Naive B cell (primary cell): ENCODE data around the gene MZT2A. TPM values are rescaled to one million over a fixed set of nuclear protein-coding genes. Genes with fewer than 3 reads are reported as not detected.
"Not testable (repeated sequence)": the region's sequence is repeated elsewhere in the genome, so short reads cannot be mapped to it uniquely, and the experiment has no call there.

Experiments used
- ATAC-seq, 2 donors: fragments of 150-1000 bp; cut with Tn5 transposase; 2 replicates each; pipeline ENCODE4 v1.10.0; 2021; ENCODE audit warnings: low read depth in 2 of 2, mild to moderate bottlenecking in 2 of 2, moderate library complexity in 2 of 2
- DNase-seq: peaks from one replicate; pipeline ENCODE4 v3.0.0; 2022
- H3K27ac Mint-ChIP-seq, 6 donors: one replicate each; pipeline ENCODE4 v1.8.0; 2020 to 2022; ENCODE audit warnings: mild to moderate bottlenecking in 6 of 6, mixed read lengths in 6 of 6, moderate library complexity in 5 of 6, inconsistent platforms in 2 of 6
- H3K27me3 Mint-ChIP-seq, 3 donors: one replicate each; pipeline ENCODE4 v1.8.0; 2021 to 2022; ENCODE audit warnings: mixed read lengths in 3 of 3, mild to moderate bottlenecking in 1 of 3
- H3K36me3 Mint-ChIP-seq, 2 donors: one replicate each; pipeline ENCODE4 v1.8.0; 2020 to 2022; ENCODE audit warnings: mixed read lengths in 2 of 2, inconsistent platforms in 1 of 2, mild to moderate bottlenecking in 1 of 2
- H3K4me1 Mint-ChIP-seq, 3 donors: one replicate each; pipeline ENCODE4 v1.8.0; 2020 to 2022; ENCODE audit warnings: mixed read lengths in 3 of 3, inconsistent platforms in 1 of 3, mild to moderate bottlenecking in 1 of 3, moderate library complexity in 1 of 3
- H3K4me3 Mint-ChIP-seq, 8 donors: one replicate each; pipeline ENCODE4 v1.8.0; 2020 to 2022; ENCODE audit warnings: mild to moderate bottlenecking in 8 of 8, mixed read lengths in 8 of 8, moderate library complexity in 8 of 8, inconsistent platforms in 2 of 8
- H3K9me3 Mint-ChIP-seq, 7 donors: one replicate each; pipeline ENCODE4 v1.8.0; 2020 to 2022; ENCODE audit warnings: mixed read lengths in 7 of 7, mild to moderate bottlenecking in 5 of 7, inconsistent platforms in 2 of 7, moderate library complexity in 1 of 7
- polyA plus RNA-seq, 6 donors: library from polyadenylated mRNA; unstranded; fragments of 300-500 nt; fragmentation: Illumina TruSeq; gene quantifications; one replicate each; pipeline ENCODE4 v1.2.3, GENCODE V29; 2021; ENCODE audit warnings: low read depth in 6 of 6

The MZT2A gene
- polyA plus RNA-seq, 6 donors from 2014 or later: 48.5 to 108 (median 82.3) TPM

- H3K36me3 Mint-ChIP-seq: no peaks in the 10 kb centered on the region
- H3K4me3 Mint-ChIP-seq: peak overlapping the region; percentile 89 to 97 (median 94)
- peak overlapping the region; percentile 91 to 99 (median 98) for H3K27ac Mint-ChIP-seq
- peaks cover 17 to 43% (median 34%) of the 10 kb centered on the region in 3 donors for H3K4me1 Mint-ChIP-seq
- ATAC-seq (peak; percentile 75 to 78), DNase-seq (peak; percentile 93)
- H3K9me3 Mint-ChIP-seq: no peaks in the 10 kb centered on the region
- H3K27me3 Mint-ChIP-seq: no peaks in the 10 kb centered on the region
Observed at GRCh38 chr2:131492418-131493198, 411 bp upstream of the MZT2A start.

DNA sequence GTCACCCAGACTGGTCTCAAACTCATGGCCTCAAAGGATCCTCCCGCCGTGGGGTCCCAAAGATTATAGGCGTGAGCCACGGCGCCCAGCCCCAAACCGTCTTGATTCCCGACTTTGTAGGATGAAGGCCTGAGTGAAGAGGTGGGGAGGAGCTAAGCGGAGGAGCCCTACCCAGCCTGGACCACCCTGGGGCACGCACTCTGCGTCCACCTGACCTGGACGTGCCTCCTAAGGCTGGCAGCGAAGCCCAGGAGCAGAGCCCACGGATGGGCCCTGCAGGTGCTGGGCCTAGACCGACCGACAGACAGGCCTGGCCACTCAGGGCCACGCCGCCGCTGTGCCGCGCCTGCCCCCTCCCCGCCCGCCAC is 744 bp downstream of the MZT2A start:
- H3K36me3 Mint-ChIP-seq, DNase-seq, ATAC-seq, H3K9me3 Mint-ChIP-seq, H3K27me3 Mint-ChIP-seq: not testable (repeated sequence)
- Mint-ChIP-seq H3K4me3 (peak overlapping the region; percentile 79 to 91 (median 84)), H3K4me1 (peaks cover 17 to 43% (median 34%) of the 10 kb centered on the region in 3 donors), H3K27ac (peak overlapping the region in 5 of 6 donors; percentile 20 to 89 (median 85))

DNA sequence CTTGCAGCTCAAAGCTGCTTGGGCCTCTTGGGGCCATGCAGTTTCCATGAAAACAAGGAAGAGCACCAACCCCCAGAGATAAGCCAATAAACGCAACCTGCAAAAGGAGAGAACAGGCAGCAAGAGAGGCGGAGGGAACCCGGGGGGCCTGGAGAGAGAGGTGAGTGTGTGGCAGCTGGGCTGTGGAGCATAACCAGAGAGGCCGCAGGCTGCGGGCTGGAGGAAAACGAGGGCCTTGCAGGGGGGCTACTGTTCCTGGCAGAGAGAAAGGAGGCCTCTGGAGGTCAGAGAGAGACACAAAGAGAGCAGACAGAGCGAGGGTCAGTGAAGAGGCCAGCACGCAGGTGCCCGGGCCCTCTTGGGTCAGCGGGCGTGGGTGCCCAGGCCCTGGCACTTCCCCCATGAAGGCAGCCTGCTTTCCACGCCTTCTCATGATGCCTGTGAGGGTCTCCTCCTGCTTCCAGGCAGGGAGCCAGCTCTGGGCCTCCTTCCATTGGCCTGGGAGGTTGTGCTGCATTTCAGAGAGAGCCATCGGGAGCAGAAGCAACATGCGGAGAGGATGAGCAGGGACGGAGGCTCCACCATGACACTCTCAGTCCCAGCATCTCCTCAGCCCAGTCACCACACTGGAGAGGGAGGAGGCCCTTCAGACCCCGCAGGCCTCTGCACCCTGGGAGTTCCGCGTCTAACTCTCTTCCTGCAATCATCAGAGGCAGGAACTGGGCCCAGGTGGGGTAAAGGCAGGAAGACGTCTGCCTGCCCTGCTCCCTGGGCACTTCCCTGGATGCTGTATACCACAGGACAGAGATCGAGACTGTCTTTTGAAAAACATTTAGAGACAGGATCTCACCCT is 1.4 kb downstream of the MZT2A start:
- not testable (repeated sequence) for H3K9me3 Mint-ChIP-seq, H3K27me3 Mint-ChIP-seq, DNase-seq, ATAC-seq, H3K36me3 Mint-ChIP-seq
- Mint-ChIP-seq H3K4me1 (peaks cover 17 to 43% (median 34%) of the 10 kb centered on the region in 3 donors), H3K27ac (peak overlapping the region in 5 of 6 donors; percentile 20 to 89 (median 85)), H3K4me3 (peak overlapping the region; percentile 79 to 91 (median 84))

- H3K27me3 Mint-ChIP-seq: no peaks in the 10 kb centered on the region
- peaks cover 14 to 31% (median 21%) of the 10 kb centered on the region in 3 donors for H3K4me1 Mint-ChIP-seq
- no peaks in the 10 kb centered on the region for H3K36me3 Mint-ChIP-seq
- peak overlapping the region in 1 of 6 donors; percentile 38 for H3K27ac Mint-ChIP-seq
- DNase-seq (no peak), ATAC-seq (no peak)
- H3K4me3 Mint-ChIP-seq: peak overlapping the region in 1 of 8 donors; percentile 69
- H3K9me3 Mint-ChIP-seq: no peaks in the 10 kb centered on the region
Observed at GRCh38 chr2:131488306-131489205, 3.6 kb downstream of the MZT2A start.

DNA sequence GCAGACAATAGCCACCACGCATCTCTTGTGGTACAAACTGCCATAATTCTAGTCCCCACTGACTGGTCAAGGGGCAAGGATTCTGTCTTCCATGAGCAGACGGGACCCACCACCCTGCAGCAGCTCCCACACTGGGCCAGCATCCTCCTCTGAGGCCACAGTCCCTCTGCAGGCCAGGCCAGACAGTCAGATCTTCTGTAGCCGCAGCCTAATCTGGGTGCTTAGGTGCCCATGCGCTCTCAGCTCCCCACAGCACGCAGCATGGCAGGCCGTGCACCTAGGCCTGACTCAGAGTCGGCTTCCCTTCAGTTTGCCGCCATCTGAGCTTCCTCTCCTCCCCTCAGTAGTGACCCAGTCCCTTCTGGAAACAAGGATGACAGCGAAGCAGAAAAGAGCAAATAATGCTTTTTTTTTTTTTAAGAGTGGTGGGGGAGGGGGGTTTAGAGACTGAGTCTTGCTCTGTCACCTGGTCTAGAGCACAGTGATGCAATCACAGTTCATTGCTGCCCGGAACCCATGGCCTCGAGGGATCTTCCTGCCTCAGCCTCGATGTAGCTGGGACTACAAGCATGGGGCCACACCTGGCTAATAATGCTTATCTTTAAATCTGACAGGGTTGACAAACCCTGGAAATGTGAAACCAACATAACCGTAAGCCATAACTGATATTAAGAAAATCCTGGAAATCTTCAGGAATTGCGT is 5.8 kb downstream of the MZT2A start:
- not testable (repeated sequence) for H3K27ac Mint-ChIP-seq, ATAC-seq, H3K9me3 Mint-ChIP-seq, H3K27me3 Mint-ChIP-seq, H3K36me3 Mint-ChIP-seq, DNase-seq
- H3K4me3 Mint-ChIP-seq: peak overlapping the region in 1 of 8 donors; percentile 33
- H3K4me1 Mint-ChIP-seq: peaks cover 9 to 24% (median 16%) of the 10 kb centered on the region in 3 donors

DNA sequence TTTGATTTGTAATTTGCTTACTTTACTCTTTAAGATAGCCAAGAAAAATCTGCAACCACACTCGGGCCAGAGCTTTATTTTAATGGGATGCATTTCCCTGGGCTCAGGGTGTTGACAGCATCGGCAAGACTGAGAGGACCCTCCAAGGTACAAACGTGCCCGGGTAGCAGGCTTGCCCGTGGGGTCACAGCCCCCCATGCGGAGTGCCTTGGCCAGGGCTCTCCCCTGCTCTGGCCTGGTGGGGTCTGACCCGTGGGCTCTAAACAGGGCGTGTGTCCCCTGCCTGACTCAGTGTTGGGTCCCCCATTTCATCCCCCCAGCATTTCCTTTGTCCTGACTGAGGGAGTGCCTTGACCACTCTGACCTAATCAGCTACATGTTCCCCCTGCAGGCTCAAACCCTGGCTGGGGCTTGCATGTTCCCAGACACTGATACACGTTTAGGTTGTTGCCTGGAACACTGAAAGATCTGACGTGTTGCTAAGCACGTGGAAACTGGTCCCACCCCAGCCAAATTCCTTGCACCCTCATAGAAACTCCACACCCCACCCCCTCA is 7.2 kb downstream of the MZT2A start:
- not testable (repeated sequence) for H3K4me3 Mint-ChIP-seq, ATAC-seq, H3K36me3 Mint-ChIP-seq, H3K27ac Mint-ChIP-seq, H3K27me3 Mint-ChIP-seq, H3K9me3 Mint-ChIP-seq, DNase-seq
- H3K4me1 Mint-ChIP-seq: peaks cover 0 to 11% (median 4%) of the 10 kb centered on the region in 3 donors

- not testable (repeated sequence) for H3K9me3 Mint-ChIP-seq, ATAC-seq, H3K4me3 Mint-ChIP-seq, H3K27me3 Mint-ChIP-seq, DNase-seq, H3K36me3 Mint-ChIP-seq, H3K27ac Mint-ChIP-seq
- H3K4me1 Mint-ChIP-seq: peaks cover 0 to 11% (median 4%) of the 10 kb centered on the region in 3 donors
Observed at GRCh38 chr2:131483981-131484820, 8.0 kb downstream of the MZT2A start.

DNA sequence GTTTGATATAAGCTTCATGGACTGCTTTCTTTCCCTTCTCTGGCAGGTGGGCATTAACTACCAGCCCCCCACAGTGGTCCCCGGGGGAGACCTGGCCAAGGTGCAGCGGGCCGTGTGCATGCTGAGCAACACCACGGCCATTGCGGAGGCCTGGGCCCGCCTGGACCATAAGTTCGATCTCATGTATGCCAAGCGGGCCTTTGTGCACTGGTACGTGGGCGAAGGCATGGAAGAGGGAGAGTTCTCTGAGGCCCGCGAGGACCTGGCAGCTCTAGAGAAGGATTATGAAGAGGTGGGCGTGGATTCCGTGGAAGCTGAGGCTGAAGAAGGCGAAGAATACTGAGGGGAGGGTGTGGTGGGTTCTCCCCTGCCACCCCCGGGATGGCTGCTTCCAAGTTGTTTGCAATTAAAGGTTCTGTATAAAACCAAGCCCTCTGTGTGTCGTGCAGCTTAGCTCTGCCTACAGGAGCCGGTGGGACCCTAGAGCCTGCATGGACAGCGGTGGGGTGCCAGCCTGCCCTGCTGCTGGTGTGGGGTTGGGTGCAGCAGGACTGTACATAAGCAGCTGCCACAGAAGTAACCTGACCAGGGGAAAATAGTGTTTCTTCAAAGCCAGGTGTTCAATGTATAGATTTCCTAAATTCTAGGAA is 9.6 kb downstream of the MZT2A start:
- not testable (repeated sequence) for H3K36me3 Mint-ChIP-seq, H3K27me3 Mint-ChIP-seq, H3K4me1 Mint-ChIP-seq, DNase-seq, H3K27ac Mint-ChIP-seq, ATAC-seq, H3K9me3 Mint-ChIP-seq
- peak overlapping the region in 1 of 8 donors; percentile 30 for H3K4me3 Mint-ChIP-seq

DNA sequence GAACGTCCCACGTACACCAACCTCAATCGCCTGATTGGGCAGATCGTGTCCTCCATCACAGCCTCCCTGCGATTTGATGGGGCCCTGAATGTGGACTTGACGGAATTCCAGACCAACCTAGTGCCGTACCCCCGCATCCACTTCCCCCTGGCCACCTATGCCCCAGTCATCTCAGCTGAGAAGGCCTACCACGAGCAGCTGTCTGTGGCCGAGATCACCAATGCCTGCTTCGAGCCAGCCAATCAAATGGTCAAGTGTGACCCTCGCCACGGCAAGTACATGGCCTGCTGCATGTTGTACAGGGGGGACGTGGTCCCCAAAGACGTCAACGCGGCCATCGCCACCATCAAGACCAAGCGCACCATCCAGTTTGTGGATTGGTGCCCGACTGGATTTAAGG is 11.8 kb downstream of the MZT2A start:
- DNase-seq, H3K27ac Mint-ChIP-seq, H3K9me3 Mint-ChIP-seq, ATAC-seq, H3K27me3 Mint-ChIP-seq, H3K4me1 Mint-ChIP-seq, H3K36me3 Mint-ChIP-seq, H3K4me3 Mint-ChIP-seq: not testable (repeated sequence)

- DNase-seq, H3K4me3 Mint-ChIP-seq, H3K36me3 Mint-ChIP-seq, H3K9me3 Mint-ChIP-seq, H3K27ac Mint-ChIP-seq, H3K27me3 Mint-ChIP-seq, ATAC-seq, H3K4me1 Mint-ChIP-seq: not testable (repeated sequence)
Observed at GRCh38 chr2:131478850-131479461, 13.2 kb downstream of the MZT2A start.
